Breast epithelium (tissue), 4 donors: ENCODE data around the gene CREB3L1. TPM values are rescaled to one million over a fixed set of nuclear protein-coding genes. Genes with fewer than 3 reads are reported as not detected.
A peak's percentile ranks its signal among the peaks of the same experiment; 100 is the strongest.

Source experiments
- DNase-seq, 2 donors: peaks; one replicate each; pipeline ENCODE4 v3.0.0-alpha.2; 2019; ENCODE audit warnings: low spot score in 2 of 2
- H3K27ac ChIP-seq, 2 donors: fragments of 200-600 bp; sonication (generic) in 1 of 2; one replicate each; pipeline ENCODE4 v1.5.1; 2016 to 2019; ENCODE audit warnings: mild to moderate bottlenecking in 1 of 2
- H3K27me3 ChIP-seq, 2 donors: fragments of 200-600 bp; sonication (generic) in 1 of 2; one replicate each; pipeline versions ENCODE4 v1.5.1 to v1.6.0; 2017 to 2019; ENCODE audit warnings: control low read depth in 1 of 2, mild to moderate bottlenecking in 1 of 2
- H3K36me3 ChIP-seq: fragments of 200-600 bp; one replicate; pipeline ENCODE4 v1.5.1; 2019
- H3K4me1 ChIP-seq, 2 donors: fragments of 200-600 bp; sonication (generic); one replicate each; pipeline ENCODE4 v1.5.1; 2016 to 2019; ENCODE audit warnings: control low read depth in 1 of 2
- H3K4me3 ChIP-seq, 3 donors: fragments of 200-600 bp; sonication (generic); 1 replicate in 2 of 3; 2 replicates in 1 of 3; pipeline ENCODE4 v1.5.1; 2016 to 2019; ENCODE audit warnings: mild to moderate bottlenecking in 3 of 3, moderate library complexity in 2 of 3
- H3K9me3 ChIP-seq, 2 donors: fragments of 200-600 bp; sonication (generic) in 1 of 2; one replicate each; pipeline ENCODE4 v1.5.1; 2016 to 2019; ENCODE audit warnings: control low read depth in 1 of 2
- POLR2A ChIP-seq: fragments of 450-650 bp; IDR thresholded peaks from one replicate; pipeline ENCODE4 v1.6.1; 2016; ENCODE audit warnings: antibody characterized with exemption, mild to moderate bottlenecking, moderate library complexity
- POLR2AphosphoS5 ChIP-seq, 3 donors: sonication (generic); formaldehyde crosslinking; IDR thresholded peaks; one replicate each; pipeline ENCODE4 v1.6.1; 2017; ENCODE audit warnings: antibody characterized with exemption in 3 of 3
- intact Hi-C: fragments of 100-400 bp; cut with DNase I; formaldehyde crosslinking; loops from one replicate; pipeline ENCODE4 v1.15.1; 2023; ENCODE audit warnings: low total_unique reads
- total RNA-seq, 3 donors: library from RNA; depleted of rRNA; stranded (reverse); fragments of >200 nt; gene quantifications; one replicate each; pipeline ENCODE4 v1.1.0, GENCODE V29; 2016
- TF ChIP-seq, protein P1 (sequence below), 3 donors: fragments of 450-650 bp; IDR thresholded peaks; one replicate each; pipeline ENCODE4 v1.5.1; 2016 to 2017; ENCODE audit warnings: antibody characterized with exemption in 3 of 3, mild to moderate bottlenecking in 3 of 3, moderate library complexity in 3 of 3

CREB3L1 gene
- total RNA-seq, 3 donors from 2014 or later: 1.6 to 5.1 (median 2.0) TPM

DNA sequence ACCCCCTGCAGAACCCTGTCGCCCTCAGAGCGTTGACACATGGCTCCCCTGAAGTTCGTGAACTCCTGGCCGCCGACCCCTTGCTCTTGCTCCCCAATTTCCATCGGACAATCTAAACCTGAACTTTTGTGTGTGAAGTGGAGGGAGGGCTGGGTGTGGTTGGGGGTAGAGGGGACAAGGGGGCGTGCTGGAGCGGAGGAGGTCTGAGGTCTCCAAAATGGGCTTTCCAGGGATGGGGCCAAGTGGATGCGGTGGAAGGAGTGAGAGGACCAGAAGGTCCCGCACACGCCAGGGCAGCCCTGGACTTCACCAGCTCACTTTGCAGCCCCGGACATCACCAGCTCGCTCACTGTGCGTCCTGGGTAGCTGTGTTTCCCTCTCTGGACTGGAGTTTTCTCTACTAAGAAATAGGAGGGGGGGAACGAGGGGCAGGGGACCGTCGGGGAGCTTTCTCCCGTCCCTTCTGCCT is 18.6 kb downstream of the CREB3L1 start:
- intact Hi-C loops: no loop called here
- Histone ChIP-seq H3K27ac (peak overlapping the region; percentile 22 to 57), H3K4me1 (peaks cover 0 to 10% of the 10 kb centered on the region in 2 donors), H3K36me3 (no peaks in the 10 kb centered on the region), H3K9me3 (no peaks in the 10 kb centered on the region), H3K27me3 (no peaks in the 10 kb centered on the region), H3K4me3 (peak overlapping the region; percentile 40 to 74 (median 62))
- TF ChIP-seq, protein P1, sequence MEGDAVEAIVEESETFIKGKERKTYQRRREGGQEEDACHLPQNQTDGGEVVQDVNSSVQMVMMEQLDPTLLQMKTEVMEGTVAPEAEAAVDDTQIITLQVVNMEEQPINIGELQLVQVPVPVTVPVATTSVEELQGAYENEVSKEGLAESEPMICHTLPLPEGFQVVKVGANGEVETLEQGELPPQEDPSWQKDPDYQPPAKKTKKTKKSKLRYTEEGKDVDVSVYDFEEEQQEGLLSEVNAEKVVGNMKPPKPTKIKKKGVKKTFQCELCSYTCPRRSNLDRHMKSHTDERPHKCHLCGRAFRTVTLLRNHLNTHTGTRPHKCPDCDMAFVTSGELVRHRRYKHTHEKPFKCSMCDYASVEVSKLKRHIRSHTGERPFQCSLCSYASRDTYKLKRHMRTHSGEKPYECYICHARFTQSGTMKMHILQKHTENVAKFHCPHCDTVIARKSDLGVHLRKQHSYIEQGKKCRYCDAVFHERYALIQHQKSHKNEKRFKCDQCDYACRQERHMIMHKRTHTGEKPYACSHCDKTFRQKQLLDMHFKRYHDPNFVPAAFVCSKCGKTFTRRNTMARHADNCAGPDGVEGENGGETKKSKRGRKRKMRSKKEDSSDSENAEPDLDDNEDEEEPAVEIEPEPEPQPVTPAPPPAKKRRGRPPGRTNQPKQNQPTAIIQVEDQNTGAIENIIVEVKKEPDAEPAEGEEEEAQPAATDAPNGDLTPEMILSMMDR (IDR thresholded peaks at IDR 0.05): no peak
- TF ChIP-seq POLR2AphosphoS5 (IDR thresholded peaks at IDR 0.05) (no peak), POLR2A (no peak)
- no peak for DNase-seq

GRCh38 chr11:46296528-46297448 is 19.3 kb downstream of the CREB3L1 start:
- peaks cover 0 to 3% of the 10 kb centered on the region in 2 donors for H3K4me1 ChIP-seq
- no peak for TF ChIP-seq POLR2AphosphoS5 (IDR thresholded peaks at IDR 0.05)
- H3K27ac ChIP-seq: peak overlapping the region; percentile 21 to 57
- intact Hi-C loops: no loop called here
- no peak for DNase-seq
- H3K27me3 ChIP-seq: no peaks in the 10 kb centered on the region
- H3K9me3 ChIP-seq: no peaks in the 10 kb centered on the region
- no peaks in the 10 kb centered on the region for H3K36me3 ChIP-seq
- H3K4me3 ChIP-seq: peak overlapping the region; percentile 40 to 74 (median 62)

DNA sequence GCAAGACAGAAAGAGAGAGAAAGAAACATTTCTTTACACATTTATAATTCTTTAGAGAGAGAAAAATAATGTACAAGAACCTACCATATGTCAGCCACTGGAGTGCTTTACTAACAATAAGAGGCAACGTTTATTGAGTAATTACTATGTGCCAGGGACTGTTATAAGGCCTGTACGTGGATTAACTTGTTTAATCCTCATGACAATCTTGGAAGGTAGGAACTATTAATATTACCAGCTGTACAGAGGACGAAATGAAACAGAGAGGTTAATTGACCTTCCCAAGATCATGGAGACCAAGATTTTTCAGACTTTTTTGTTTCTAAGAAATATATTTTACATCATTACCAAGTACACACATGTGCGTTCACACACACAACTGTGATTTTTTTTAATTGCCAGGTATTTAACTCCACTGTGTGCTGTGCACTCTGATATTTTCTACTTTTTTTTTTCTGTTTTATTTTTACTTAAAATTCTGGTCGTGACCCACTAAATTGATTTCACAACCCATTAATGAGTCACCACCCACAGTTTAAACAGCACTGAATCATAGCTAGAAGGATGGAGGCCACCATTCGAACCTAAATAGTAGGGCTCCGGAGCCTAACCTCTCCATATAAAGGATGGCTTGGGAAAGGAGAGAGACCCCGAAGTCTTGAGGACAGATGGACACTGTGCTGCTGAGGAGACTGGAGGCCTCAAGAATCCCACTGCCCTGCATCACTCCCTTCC is 21.4 kb downstream of the CREB3L1 start:
- no peak overlapping the region for H3K4me3 ChIP-seq
- peak overlapping the region; percentile 45 to 74 for H3K27ac ChIP-seq
- no peak for DNase-seq
- no peaks in the 10 kb centered on the region for H3K36me3 ChIP-seq
- TF ChIP-seq POLR2A (no peak), POLR2AphosphoS5 (IDR thresholded peaks at IDR 0.05) (no peak)
- TF ChIP-seq, protein P1 (IDR thresholded peaks at IDR 0.05): no peak
- intact Hi-C loops: no loop called here
- H3K27me3 ChIP-seq: no peaks in the 10 kb centered on the region
- no peaks in the 10 kb centered on the region for H3K4me1 ChIP-seq
- H3K9me3 ChIP-seq: no peaks in the 10 kb centered on the region

GRCh38 chr11:46299451-46299961 is 22.0 kb downstream of the CREB3L1 start:
- Histone ChIP-seq H3K36me3 (no peaks in the 10 kb centered on the region), H3K4me3 (no peak overlapping the region), H3K27ac (peak overlapping the region; percentile 45 to 74), H3K9me3 (no peaks in the 10 kb centered on the region), H3K27me3 (no peaks in the 10 kb centered on the region), H3K4me1 (no peaks in the 10 kb centered on the region)
- intact Hi-C loops: no loop called here
- TF ChIP-seq, protein P1 (IDR thresholded peaks at IDR 0.05): no peak
- TF ChIP-seq POLR2A (no peak), POLR2AphosphoS5 (IDR thresholded peaks at IDR 0.05) (no peak)
- DNase-seq: no peak

DNA sequence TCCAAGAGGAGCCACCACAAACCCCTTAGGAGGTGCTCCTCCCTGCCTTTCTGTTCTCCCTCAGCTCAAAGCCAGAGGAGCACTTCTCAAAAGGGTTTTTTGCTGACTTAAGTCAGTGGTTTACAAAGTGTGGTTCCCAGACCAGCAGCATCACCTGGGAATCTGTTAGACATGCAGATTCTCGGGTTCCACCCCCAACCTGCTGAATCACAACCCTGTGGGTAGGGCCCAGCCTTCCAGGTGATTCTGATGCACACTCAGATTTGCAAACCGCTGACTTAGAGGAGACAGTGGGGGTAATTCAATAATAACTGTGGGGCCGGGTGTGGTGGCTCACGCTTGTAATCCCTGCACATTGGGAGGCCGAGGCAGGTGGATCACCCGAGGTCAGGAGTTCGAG is 22.8 kb downstream of the CREB3L1 start:
- intact Hi-C loops: no loop called here
- no peak for DNase-seq
- H3K27ac ChIP-seq: no peak overlapping the region
- TF ChIP-seq, protein P1 (IDR thresholded peaks at IDR 0.05): no peak
- TF ChIP-seq POLR2A (no peak), POLR2AphosphoS5 (IDR thresholded peaks at IDR 0.05) (no peak)
- H3K9me3 ChIP-seq: no peaks in the 10 kb centered on the region
- H3K36me3 ChIP-seq: no peaks in the 10 kb centered on the region
- no peak overlapping the region for H3K4me3 ChIP-seq
- no peaks in the 10 kb centered on the region for H3K4me1 ChIP-seq
- H3K27me3 ChIP-seq: no peaks in the 10 kb centered on the region
